Endothelial cell of umbilical vein (primary cell): ENCODE results near the gene MYO18A.

Experiments
- CTCF ChIP-seq, 2 donors: IDR thresholded peaks; 1 replicate in 1 of 2; 2 replicates in 1 of 2; pipeline ENCODE4 v1.5.1; 2011; ENCODE audit warnings: low read length in 2 of 2, mild to moderate bottlenecking in 2 of 2, moderate library complexity in 2 of 2, control low read depth in 1 of 2, inconsistent platforms in 1 of 2, low read depth in 1 of 2; ENCODE audit not compliant: insufficient read depth in 1 of 2; ENCODE audit errors: extremely low read depth in 1 of 2
- EZH2 ChIP-seq: IDR thresholded peaks from 2 replicates; pipeline ENCODE4 v1.6.1; 2012; ENCODE audit warnings: borderline replicate concordance, low read depth, mild to moderate bottlenecking, moderate library complexity, low read length, inconsistent platforms; ENCODE audit not compliant: severe bottlenecking
- JUN ChIP-seq: IDR thresholded peaks from 2 replicates; pipeline ENCODE4 v1.6.1; 2011; ENCODE audit warnings: borderline replicate concordance, low read depth; ENCODE audit not compliant: insufficient read length, insufficient read depth
- POLR2A ChIP-seq: IDR thresholded peaks from 2 replicates; pipeline ENCODE4 v1.6.1; 2012; ENCODE audit warnings: low read depth, mild to moderate bottlenecking, control low read depth, low read length

GRCh38 chr17:29058391-29058790 is 121.8 kb downstream of the MYO18A start:
- TF ChIP-seq CTCF (IDR thresholded peaks at IDR 0.05; ENCODE audit: extremely low read depth in 1 of 2, insufficient read depth in 1 of 2, low read depth in 1 of 2, low read length in 2 of 2) (no peak), POLR2A (no peak), EZH2 (no peak), JUN (no peak)
